Hypothalamus (tissue), 51 donors: ENCODE data around the gene RAB11FIP4.

Experiments used
- DNase-seq, 51 donors: peaks; one replicate each; lab custom pipeline; 2025; lab: John Stamatoyannopoulos, UW

The RAB11FIP4 gene

DNA sequence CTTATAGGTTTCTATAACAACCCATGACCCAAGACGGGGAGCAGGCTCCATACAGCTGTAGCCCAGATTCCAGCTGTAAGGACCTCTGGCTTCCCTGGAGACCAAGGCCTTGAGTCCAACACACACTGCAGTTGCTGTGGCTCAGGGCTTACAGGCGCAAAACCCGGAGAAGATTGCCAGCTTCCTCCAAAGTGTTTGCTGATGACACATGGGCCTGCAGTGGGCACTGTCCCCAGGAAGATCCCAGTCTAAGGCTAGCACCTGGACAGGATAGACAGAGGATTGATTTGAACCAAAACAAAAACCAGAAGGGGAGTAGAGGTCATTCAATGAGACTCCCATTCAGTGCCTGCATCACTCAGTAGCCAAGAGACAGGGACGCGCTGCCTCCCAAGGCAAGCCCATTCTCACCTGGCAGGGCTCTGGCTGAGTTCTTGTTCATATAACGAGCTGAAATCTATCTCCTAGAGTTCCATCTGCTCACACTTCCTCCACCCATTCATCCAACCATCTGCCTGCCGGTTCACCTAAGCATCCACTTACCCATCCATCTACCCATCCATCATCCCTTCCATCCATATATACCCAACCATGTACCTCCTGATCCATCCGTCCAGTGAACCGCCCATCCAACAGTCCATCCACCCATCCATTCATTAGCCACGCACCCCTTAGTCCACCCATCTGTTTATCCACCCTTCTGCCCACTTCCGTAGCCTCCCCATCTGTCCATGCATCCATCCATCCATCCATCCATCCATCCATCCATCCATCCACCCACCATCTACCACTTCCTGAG, 10.2 kb downstream of the RAB11FIP4 start:
- DNase-seq, result no peak

DNA sequence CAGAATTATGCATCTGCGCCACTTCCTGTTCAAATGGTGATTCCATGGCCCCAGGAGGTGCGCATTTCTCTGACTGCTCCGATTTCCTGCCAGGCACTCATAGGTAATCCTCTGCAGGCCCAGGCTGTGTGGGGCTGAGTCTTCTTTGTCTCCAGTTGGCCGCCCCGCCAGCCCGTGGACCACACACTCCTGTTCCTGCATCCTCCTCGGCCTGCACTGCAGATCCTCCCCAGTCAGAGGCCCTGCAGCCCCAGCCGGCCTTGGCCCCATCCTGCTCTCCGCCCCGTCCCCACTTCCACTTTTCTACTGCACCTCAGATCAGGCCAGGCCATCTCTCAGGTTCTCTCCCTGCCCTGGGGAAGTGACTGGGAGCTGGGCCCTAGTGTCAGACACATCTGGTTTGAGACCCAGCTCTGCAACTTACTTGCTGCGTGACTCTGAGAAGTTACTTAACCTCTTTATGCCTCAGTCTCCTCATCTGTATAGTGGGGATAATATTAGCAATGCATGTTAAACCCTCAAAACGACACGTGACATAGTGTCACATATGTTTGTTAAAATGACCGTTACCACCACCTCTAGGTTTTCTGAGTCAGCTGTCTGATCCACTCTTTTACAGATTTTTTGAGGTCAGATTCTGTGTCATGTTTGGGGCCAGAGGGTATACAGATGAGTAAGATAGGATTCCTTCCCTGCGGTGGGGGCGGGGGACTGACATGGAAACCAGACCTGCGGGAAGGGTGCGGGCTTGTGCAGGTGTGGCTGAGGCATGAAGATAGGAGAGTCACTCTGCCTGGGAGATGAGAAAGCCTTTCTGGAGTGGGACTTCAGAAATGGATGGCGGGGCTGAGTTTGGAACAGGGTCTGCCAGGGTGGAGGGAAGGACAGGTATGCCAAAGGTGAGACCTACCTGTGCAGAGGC, 12.8 kb downstream of the RAB11FIP4 start:
- DNase-seq, result no peak

DNA sequence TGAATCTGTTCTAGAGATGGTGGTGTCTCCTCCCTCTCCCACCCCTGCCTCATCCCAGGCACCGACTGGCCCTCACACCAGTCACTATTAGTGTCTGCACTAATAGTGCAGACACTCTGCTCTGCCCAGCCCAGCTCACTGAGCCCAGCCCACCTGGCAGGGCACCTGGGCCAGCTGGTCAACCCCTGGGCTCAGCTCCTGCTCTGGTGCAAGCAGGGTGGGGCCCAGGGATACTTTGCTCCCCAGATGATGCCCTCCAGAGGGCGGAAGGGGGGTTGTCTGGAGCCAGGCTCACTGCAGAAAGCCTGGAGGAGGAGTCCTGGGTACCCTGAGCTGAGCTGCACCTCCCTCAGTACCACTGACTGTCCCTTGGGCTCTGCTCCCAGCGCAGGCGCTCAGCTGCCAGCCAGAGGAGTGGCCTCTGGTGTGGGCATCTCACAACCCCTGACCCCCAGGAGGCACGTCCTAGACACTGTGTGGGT, 14.5 kb downstream of the RAB11FIP4 start:
- peak in 4 of 51 donors; percentile 9 to 35 (median 12) for DNase-seq

DNA sequence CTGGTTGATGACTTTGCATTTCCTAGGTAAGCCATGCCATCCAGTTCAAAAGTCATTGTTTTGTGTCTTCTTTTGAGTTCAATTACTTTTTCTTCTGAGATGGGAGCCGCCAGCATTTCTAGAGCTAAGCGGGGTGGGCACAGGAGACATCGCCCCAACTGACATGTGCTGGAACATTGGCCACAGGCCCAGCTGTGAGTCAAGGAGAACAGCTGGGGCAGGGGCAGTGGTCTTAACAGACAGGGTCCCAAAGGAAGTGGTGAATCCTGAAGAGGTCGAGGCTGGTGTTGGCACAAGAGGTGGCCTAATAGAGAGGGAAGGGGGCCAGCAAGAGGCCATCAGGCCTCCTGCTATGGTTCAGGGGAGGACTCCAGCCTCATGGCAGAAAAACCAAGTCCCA, 17.1 kb downstream of the RAB11FIP4 start:
- no peak for DNase-seq

DNA sequence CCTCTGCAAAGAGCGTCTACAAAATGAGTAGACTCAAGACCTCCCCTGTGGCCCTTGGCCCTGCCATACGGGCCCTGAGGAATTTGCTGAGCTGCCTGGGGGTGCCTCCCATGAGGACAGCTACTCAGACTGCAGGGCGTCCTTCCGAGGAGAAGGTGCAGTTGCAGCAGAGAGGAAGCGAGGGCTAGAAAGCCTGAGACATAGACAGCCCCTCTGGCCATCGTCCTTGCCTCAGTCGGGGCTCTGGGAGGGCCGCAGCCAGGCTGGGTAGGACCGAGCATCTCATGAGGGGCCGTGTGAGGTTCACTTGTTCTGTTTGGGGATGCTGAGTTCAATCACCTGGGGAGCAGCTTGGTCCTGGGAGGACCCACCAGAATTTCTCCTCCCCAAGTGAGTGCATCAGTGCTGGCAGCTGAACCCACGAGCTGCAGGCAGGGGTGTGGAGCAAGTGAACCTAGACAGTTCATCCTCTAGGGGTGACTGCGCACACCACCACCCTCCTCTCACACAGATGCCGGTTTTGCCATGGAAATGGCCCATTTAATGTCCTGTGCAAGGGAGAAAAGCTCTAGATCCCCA, 20.3 kb downstream of the RAB11FIP4 start:
- DNase-seq, result no peak

DNA sequence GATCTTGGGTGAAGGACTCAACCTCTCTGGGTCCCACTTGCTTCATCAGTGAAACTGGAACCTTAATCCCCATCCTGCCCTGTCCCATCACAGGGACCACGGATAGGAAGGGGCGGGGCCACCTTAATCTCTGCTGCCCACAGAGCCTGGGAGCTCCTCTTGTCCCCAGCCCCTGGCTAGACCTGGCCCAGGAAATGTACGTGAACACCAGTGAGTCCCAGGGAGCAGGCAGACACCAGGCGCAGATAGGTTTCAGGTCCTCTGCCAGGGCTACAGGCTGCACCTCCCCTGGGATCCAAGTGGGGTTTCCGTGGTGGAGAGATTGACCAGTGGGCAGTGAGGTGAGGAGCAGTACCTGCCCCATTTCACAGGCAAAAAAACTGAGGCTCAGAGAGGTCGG, 21.0 kb downstream of the RAB11FIP4 start:
- DNase-seq, result no peak

DNA sequence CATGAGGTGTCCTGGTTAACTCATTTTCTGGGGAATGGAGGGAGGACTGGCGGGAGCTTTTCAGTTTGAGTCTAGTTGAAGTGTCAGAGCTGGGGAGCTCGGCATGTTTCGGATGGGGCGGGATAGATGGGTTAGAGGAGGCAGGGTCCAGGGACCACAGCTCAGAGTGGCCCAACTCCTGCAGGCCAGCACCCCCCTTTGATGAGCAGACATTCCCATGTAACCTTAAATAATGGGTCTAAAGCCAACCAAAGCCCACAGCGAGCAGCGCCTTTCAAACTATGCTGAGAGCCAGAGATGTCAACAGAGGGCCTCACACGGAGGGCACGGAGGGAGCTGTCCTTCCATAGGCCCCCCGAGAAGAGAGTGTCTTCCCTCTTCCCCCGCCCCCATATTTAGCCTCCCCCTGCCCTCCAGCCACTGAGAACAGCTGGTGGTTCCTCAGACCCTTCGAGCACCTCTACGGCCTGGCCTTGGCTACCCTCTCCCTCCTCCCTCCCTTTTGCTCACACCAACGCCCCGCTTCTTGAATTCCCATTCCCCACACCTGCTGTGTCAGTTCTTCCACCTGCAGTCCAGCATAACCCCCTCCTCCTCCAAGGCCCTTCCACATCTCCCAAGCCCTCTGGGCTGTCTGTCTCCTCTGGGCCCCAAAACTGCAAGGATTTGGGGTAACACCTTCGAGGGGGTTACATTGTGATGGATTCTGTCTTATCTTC, 21.8 kb downstream of the RAB11FIP4 start:
- peak in 1 of 51 donors; percentile 28 for DNase-seq

DNA sequence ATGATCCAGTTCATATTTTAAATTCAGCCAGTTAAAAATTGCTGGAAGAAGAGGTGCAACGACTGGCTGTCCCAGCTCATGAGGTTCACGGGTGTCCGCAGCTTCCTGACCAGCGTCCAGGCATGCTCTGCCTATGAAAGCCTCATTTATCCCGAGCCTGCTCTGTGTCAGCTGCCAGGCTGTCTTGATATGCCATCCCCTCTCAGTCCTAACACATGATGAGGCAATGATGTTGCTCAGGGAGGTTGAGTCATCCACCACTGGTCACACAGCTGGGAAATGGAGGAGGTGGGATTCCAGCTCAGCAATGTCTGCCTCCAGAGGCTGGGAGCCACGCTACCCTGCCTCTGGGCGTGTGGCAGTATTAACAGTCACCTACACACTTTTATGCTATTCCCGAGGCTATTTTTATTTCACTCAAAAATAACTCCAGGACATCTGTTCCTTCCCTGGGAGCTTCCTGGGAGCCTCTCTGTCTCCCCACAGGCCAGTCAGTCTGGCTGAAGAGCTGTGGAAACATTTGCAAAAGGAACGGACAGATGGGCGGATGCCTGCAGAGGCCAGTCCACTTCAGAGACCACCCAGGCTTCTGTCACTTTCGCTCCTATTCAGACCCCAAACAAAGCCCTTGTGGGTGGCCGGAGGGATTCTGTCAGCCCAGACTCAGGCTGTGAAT, 22.5 kb downstream of the RAB11FIP4 start:
- DNase-seq, result peak in 41 of 51 donors; percentile 14 to 88 (median 69)

DNA sequence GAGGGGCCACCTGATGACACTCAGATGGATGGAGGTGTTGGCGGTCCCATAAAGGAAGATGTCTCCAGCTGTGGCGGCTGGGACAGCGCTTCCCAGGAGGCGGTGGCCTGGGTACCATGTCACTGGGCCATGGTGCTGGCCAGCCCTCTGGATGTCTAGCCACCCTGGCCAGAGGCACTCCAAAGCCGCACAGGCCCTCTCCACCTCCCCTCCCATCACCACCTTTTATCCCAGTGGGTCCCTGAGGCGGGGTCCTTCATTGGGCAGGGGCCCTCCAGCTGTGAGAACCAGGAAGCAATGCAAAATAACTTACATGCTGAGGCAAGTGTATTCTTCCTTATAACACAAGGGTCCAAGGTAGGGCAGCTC, 23.1 kb downstream of the RAB11FIP4 start:
- peak in 1 of 51 donors; percentile 23 for DNase-seq

DNA sequence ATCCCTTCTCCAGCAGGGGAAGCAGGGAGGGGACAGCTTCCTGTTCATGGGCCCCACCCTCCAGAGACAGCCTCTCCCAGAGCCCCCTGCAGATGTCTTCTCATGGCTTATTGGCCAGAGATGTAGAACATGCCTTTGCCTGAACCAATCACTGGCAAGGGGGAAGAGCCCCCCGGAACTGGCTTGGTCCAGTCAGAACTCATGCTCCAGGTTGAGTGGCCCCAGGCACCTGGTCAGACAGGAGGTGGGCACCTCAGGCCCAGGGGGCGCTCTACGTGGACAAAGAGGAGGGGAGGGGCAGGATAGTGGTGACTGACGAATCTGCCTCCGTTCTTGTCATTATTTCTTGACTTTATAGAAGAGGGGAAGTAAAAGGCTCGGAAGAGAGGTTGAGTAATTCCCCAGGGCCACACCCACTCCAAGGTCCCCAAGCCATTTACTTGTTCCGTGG, 23.6 kb downstream of the RAB11FIP4 start:
- DNase-seq, result no peak

DNA sequence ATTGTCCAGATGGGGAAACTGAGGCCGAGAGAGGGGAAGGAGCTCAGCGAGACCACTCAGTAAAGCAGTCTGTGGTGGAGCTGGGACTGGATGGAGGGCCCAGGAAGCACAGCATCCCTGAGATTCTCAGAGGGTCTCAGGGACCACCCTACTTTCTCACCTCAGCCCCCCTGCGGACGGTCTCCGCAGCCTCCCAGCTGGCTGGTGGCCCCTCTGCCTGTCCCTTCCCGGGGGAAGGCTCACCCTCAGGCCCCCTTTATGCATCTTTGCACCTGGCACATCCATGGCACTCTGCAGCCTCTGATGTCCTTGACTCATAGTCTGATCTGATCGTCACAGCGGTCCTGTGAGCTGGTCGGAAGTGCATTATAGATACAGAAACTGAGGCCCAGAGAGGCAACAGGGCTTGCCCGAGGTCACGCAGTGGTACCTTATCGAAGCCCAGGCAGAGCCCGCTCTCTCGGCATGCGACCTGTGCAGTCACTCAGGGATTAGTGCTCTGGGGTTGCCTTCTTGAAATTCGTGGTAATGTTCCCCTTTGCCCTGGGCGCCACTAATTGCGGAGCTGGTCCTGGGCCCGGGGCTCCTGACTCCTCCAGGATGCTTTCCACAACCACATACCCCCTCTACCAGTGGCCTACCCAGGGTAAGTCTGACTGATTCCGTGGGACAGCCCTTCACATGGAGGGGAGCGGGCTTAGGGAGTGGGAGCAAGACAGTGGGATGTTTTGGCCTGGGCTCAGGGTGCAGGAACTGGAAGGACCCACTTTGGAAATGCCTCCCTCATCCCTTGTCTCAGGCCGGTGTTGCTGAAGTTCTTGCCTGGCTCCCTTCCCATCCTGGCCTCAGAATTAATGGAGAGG, 24.4 kb downstream of the RAB11FIP4 start:
- DNase-seq, result peak in 2 of 51 donors; percentile 26 to 51

DNA sequence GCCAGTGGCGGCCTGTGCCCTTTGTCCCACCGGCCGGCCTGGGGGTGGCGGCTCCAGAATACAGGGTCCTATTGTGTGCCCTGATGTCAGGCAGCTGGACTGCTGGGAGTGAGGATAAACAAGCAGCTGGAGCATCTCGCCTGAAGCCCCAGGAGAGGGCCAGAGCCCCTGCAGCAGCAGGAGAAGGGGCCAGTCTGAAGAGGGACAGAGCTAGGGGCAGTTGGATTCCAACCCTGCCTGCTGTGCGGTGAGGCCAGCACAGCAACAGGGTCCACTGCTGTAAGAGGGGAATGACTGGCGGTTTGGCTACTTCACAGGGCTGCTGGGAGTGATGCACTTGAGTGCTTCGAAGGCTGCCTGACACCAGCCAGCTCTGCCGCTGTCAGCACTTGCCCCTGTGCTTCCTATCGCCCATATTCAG, 25.0 kb downstream of the RAB11FIP4 start:
- peak in 48 of 51 donors; percentile 20 to 94 (median 78) for DNase-seq

DNA sequence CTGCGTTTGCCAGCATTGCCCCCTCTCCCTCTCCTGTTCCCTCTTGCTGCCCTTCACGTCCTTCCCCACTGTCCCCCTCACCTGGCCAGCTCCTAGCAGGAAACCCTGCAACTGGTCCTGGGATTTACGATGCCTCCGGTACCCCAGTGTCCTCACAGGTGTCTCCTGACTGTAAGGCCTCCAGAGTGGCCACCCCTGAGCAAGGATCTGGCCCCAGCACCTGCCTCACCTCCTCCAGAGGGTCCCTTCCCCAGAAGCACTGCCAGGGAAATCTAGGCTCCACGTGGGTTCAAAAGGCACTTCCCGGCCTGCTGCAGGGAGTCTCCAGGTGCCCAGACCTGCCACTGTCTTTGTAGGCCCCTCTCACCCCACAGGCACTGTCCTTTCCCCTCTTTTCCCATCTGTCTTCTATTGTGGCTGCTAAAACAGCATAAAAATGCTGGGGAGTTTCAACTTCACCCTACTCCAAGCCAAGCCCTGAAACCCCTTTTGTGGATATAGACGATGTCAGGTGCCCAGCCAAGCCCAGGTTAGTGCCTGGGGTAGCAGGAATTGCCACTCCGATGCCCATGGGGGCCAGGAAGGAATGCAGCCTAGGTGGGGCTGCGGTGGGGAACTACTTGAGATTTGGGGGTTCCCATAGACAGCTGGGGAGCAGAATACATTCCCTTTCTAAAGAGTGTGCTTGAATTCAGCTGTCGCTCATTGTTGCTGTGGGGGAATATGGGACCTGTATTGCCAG, 25.7 kb downstream of the RAB11FIP4 start:
- DNase-seq, result peak in 1 of 51 donors; percentile 30

DNA sequence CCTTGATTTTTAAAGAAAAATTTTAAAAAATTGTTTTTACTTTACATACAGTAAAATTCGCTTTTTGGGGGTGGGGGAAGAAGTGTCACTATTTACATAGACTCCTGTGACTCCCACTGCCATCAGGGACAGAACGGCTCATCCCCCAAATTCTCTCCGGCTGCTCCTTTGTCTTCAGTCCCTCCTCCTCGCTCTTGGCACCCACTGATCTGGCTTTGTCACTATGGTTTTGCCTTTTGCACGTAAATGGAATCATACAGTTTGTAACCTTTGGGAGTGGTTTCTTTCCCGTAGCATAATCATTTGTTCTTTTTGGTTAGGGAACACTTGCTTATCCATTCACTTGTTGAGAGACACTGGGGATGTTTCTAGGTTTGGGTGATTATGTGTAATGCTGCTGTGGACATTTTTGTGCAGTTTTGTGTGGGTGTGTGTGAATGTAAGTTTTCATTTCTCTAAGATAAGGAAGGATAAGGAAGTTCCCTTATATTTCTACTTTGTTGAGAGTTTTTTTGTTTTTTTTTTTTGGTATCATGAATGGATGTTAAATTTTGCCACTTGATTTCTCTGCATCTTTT, 27.4 kb downstream of the RAB11FIP4 start:
- peak in 2 of 51 donors; percentile 25 to 35 for DNase-seq

DNA sequence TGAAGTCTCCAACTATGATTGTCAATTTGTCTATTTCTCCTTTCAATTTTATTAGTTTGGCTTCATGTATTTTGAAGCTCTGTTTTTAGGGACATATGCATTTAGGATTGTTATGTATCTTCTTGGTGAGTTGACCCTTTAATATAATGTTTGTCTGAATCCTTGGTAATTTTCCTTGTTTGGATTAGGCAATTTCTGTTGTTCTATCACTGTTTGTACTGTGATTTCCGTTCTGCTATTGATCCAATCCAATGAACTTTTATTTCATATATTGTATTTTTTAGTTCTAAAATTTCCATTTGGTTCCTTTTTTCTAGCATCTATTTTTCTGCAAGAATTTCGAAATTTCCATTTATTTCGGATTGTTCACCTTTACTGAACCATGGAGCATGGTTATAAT, 31.0 kb downstream of the RAB11FIP4 start:
- no peak for DNase-seq

DNA sequence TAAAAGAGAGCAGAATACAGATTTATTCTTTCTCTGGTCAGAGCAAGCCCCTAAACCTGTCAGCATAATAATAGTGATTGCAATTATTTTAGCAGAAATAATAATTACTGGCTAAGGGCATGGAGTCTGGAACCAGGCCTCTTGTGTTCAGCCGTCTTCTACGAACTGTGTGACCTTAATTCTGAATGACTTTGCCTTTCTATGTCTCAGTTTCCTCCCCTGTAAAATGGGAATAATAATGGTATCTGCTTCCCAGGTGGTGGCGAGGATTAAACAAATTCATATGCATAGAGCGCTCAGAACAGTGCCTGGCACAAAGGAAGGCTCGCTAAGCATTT, 33.4 kb downstream of the RAB11FIP4 start:
- no peak for DNase-seq

DNA sequence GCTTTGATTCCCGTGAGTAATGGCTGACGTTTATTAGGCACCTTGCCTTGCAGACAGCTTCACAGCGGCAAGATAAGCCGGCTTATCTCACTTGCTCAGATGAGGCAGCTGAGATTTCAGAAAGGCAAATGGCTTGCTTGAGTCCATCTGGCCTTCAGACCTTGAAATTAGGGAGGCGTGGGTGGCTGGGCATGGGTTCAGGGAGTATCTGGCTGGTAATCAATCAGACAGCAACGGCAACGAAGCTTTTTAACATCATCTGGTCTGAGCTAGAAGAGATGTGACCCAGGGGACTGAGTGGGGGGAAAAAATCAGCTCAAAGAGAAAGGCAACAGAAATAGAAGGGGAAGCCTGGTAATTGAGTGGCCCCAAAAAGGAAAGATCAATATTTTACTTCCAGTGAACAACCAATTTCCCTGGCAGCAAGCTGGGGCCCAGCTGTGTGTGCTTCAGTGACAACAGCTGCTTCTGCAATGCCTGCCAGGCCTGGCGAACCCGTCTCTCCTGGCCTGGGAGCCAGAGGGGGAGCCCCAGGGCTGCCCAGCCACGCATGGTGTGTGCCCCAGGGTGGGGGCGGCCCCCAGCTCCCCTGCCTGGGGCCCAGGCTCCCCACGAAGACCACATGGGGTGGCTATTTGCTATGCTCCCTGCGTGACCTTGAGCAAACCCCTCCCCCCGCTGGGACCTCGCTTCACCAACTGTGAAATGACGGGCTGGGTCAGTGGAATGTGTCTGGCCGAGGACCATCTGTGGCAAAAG, 34.0 kb downstream of the RAB11FIP4 start:
- peak in 26 of 51 donors; percentile 13 to 70 (median 44) for DNase-seq
